Erythroblast (primary cell): ENCODE data around the gene PRCC.

ENCODE experiments used
- GATA1 ChIP-seq: IDR thresholded peaks from 2 replicates; pipeline ENCODE4 v1.6.1; 2011; ENCODE audit warnings: low read depth, mild to moderate bottlenecking, control low read depth, low read length, moderate library complexity
- POLR2A ChIP-seq: IDR thresholded peaks from 2 replicates; pipeline ENCODE4 v1.6.1; 2011; ENCODE audit warnings: mild to moderate bottlenecking, low read length

DNA sequence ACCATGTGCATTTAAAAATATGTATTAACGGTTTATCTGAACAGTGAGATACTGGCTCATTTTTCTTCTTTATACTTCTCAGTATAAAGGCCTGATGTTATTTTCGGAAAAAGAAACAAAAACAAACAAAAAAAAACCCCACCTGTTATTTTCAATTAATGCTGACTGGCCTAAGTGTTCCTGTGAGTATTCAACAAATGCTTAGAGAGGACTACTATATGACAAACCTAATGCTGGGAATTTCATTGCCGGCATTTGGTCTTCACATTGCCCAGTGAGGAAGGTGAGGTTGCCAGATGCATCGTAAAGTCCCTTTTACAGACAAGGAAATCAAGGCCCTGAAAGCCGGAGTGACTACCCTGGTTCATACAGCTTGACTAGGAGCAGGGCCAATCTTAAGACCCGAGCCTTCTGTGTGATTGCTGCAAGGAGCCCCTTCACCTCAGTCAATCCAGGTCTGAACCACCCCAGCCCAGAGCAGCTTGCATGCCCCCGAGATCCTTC, 27.0 kb upstream of the PRCC start:
- no peak for TF ChIP-seq POLR2A
- no peak for TF ChIP-seq GATA1
